LNCAP (cell line): Measurements from ENCODE around the gene MACROD2.

ENCODE experiments used
- TF ChIP-seq, protein P1 (sequence below): fragments of 450-650 bp; IDR thresholded peaks from 2 replicates; pipeline ENCODE4 v1.5.1; 2017; ENCODE audit warnings: mild to moderate bottlenecking

The MACROD2 gene

GRCh38 chr20:14383335-14383734 is 388.0 kb downstream of the MACROD2 start:
- TF ChIP-seq, protein P1, sequence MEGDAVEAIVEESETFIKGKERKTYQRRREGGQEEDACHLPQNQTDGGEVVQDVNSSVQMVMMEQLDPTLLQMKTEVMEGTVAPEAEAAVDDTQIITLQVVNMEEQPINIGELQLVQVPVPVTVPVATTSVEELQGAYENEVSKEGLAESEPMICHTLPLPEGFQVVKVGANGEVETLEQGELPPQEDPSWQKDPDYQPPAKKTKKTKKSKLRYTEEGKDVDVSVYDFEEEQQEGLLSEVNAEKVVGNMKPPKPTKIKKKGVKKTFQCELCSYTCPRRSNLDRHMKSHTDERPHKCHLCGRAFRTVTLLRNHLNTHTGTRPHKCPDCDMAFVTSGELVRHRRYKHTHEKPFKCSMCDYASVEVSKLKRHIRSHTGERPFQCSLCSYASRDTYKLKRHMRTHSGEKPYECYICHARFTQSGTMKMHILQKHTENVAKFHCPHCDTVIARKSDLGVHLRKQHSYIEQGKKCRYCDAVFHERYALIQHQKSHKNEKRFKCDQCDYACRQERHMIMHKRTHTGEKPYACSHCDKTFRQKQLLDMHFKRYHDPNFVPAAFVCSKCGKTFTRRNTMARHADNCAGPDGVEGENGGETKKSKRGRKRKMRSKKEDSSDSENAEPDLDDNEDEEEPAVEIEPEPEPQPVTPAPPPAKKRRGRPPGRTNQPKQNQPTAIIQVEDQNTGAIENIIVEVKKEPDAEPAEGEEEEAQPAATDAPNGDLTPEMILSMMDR = no peak

- TF ChIP-seq, protein P1 = no peak
These were observed 389.3 kb downstream of the MACROD2 start for GRCh38 chr20:14384416-14385175.

DNA sequence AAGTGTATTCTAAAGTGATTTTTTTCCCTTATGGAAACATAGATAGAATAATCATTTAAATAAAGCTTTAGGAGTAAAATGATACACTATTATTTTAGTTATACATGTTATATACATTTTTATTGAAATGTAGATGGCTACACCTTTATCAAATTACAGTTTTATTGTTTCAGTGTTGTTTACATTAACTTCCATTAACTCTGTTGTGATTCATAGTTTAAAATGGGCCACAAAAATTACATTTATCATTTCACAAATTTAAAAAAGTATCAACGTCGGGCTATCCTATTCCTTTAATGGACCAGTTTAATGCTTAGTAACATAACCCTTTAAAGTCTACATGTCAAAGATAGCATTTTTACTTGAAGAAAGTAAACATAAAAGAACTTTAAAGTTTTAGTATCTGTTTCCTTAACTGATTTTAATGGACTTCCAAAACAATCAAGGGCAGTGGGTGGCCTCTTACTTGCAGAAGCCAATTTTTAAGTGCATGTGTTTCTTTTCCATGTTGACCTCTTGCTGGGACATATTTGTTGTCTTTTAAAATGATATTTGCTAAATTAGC is 389.9 kb downstream of the MACROD2 start:
- TF ChIP-seq, protein P1 = no peak

DNA sequence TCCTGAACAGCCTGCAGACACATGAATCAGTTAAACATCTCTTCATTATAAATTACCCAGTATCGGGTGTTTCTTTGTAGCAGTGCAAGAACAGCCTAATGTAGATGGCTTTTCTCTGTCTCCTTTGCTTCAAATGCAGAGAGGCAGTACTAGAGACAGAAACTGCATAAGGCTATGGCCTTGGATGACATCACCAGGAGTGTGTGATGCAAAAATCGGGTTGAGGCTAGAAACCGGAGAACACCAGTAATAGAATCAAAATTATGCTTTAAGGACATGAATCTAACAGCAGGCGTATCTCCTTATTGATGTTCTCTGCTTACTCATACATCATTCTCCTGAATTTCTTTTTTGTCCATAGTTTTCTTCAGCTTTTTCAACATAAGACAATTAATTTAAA is 391.4 kb downstream of the MACROD2 start:
- TF ChIP-seq, protein P1 = no peak

- TF ChIP-seq, protein P1 = no peak
These were observed 406.3 kb downstream of the MACROD2 start for GRCh38 chr20:14401479-14402138.

- TF ChIP-seq, protein P1 = no peak
These were observed 409.2 kb downstream of the MACROD2 start for GRCh38 chr20:14404515-14404914.

- TF ChIP-seq, protein P1 = no peak
These were observed 411.2 kb downstream of the MACROD2 start for GRCh38 chr20:14406495-14406894.
